Putamen (tissue), 1 donor: ENCODE data around the gene RPS19.

Experiments used
- DNase-seq: peaks from one replicate; pipeline ENCODE4 v3.0.0-alpha.2; 2016; ENCODE audit warnings: low spot score

The RPS19 gene

GRCh38 chr19:41879080-41879479 lies 19.0 kb downstream of the RPS19 start:
- DNase-seq = no peak

GRCh38 chr19:41879670-41880328 lies 19.7 kb downstream of the RPS19 start:
- no peak for DNase-seq

- no peak for DNase-seq
These were observed 20.3 kb downstream of the RPS19 start for GRCh38 chr19:41880329-41880708.

- no peak for DNase-seq
These were observed 22.8 kb downstream of the RPS19 start, which contains the start of gene ARHGEF1 for GRCh38 chr19:41882568-41883462. Gene ARHGEF1 (plus strand): TSS chr19:41883184. CDS start chr19:41888083, 4,899 bp downstream.

GRCh38 chr19:41883463-41883820 lies 23.4 kb downstream of the RPS19 start:
- DNase-seq = no peak

- peak; percentile 95 for DNase-seq
These were observed 24.0 kb downstream of the RPS19 start for GRCh38 chr19:41883821-41884733.

GRCh38 chr19:41886761-41887710 lies 27.0 kb downstream of the RPS19 start:
- no peak for DNase-seq

GRCh38 chr19:41887711-41888382 lies 27.8 kb downstream of the RPS19 start:
- DNase-seq = peak; percentile 40

- DNase-seq = no peak
These were observed 28.9 kb downstream of the RPS19 start for GRCh38 chr19:41888926-41889325.

- DNase-seq = no peak
These were observed 29.8 kb downstream of the RPS19 start for GRCh38 chr19:41889896-41890295.

- no peak for DNase-seq
These were observed 30.9 kb downstream of the RPS19 start for GRCh38 chr19:41890936-41891335.

- DNase-seq = no peak
These were observed 32.3 kb downstream of the RPS19 start for GRCh38 chr19:41892173-41892902.

GRCh38 chr19:41893899-41894298 lies 33.8 kb downstream of the RPS19 start:
- DNase-seq = no peak

GRCh38 chr19:41894350-41894749 lies 34.3 kb downstream of the RPS19 start:
- DNase-seq = no peak

GRCh38 chr19:41895745-41896580 lies 35.9 kb downstream of the RPS19 start:
- DNase-seq = no peak

GRCh38 chr19:41896581-41896942 lies 36.5 kb downstream of the RPS19 start:
- DNase-seq = no peak

GRCh38 chr19:41897181-41897580 lies 37.1 kb downstream of the RPS19 start:
- no peak for DNase-seq

- no peak for DNase-seq
These were observed 37.8 kb downstream of the RPS19 start for GRCh38 chr19:41897820-41898219.

- DNase-seq = no peak
These were observed 38.2 kb downstream of the RPS19 start for GRCh38 chr19:41898235-41898634.
